Daoy (cell line): ENCODE data around the gene EPG5. TPM values are rescaled to one million over a fixed set of nuclear protein-coding genes. Genes with fewer than 3 reads are reported as not detected.
"Not testable (repeated sequence)": the region's sequence is repeated elsewhere in the genome, so short reads cannot be mapped to it uniquely, and the experiment has no call there.

Experiments used
- DNase-seq: peaks from one replicate; pipeline ENCODE4 v3.0.0-alpha.2; 2015; ENCODE audit warnings: low read depth
- total RNA-seq: library from RNA; depleted of rRNA; stranded (reverse); fragments of >200 nt; shearing (Covaris generic); gene quantifications from 2 replicates; pipeline ENCODE4 v1.2.3, GENCODE V29; 2014; rRNA removed

EPG5 gene, protein sequence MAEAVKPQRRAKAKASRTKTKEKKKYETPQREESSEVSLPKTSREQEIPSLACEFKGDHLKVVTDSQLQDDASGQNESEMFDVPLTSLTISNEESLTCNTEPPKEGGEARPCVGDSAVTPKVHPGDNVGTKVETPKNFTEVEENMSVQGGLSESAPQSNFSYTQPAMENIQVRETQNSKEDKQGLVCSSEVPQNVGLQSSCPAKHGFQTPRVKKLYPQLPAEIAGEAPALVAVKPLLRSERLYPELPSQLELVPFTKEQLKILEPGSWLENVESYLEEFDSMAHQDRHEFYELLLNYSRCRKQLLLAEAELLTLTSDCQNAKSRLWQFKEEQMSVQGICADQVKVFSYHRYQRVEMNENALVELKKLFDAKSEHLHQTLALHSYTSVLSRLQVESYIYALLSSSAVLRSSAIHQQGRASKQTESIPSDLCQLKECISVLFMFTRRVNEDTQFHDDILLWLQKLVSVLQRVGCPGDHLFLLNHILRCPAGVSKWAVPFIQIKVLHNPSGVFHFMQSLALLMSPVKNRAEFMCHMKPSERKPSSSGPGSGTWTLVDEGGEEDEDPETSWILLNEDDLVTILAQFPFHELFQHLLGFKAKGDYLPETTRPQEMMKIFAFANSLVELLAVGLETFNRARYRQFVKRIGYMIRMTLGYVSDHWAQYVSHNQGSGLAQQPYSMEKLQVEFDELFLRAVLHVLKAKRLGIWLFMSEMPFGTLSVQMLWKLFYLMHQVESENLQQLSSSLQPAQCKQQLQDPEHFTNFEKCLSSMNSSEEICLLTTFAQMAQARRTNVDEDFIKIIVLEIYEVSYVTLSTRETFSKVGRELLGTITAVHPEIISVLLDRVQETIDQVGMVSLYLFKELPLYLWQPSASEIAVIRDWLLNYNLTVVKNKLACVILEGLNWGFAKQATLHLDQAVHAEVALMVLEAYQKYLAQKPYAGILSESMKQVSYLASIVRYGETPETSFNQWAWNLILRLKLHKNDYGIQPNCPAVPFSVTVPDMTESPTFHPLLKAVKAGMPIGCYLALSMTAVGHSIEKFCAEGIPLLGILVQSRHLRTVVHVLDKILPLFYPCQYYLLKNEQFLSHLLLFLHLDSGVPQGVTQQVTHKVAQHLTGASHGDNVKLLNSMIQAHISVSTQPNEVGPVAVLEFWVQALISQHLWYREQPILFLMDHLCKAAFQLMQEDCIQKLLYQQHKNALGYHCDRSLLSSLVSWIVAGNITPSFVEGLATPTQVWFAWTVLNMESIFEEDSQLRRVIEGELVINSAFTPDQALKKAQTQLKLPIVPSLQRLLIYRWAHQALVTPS (N-terminal part only)
- total RNA-seq = 6.2 TPM in 2 replicates

DNA sequence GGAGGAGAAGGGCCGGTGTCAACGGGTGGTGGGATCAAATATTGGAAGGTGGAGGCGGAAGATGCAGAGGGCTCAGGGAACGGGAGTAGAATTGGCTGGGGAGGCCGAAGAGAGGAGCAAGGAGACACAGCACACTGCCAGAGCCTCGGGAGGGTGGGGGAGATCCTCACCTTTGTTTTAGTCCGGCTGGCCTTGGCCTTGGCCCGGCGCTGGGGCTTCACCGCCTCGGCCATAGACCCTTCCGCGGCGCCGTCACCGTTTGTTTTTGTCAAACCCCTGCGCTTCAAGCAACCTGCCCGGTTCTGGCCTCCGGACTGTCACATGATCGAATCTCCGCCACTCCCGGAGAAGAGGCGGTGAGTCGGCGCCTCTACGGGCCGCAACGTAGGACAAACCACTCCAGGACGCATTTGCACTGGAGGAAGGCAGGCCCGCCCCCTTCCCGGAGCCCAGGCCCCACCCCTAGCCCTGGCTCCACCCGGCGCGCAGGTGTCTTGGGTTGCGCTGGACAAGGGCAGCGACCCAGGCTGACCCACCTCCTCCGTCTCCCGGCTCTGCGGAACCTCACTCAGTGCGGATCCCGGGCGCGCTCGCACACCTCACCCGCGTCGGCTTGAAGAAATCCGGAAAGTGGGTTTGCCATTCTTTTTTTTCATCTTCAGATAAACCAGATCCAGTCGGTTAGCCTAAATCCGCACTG, at the start of gene EPG5:
TSS of gene EPG5 (minus strand) at position 323 of the 700 bp plus-strand sequence. CDS start at position 233, 90 bp downstream.
- DNase-seq = peak; percentile 93

DNA sequence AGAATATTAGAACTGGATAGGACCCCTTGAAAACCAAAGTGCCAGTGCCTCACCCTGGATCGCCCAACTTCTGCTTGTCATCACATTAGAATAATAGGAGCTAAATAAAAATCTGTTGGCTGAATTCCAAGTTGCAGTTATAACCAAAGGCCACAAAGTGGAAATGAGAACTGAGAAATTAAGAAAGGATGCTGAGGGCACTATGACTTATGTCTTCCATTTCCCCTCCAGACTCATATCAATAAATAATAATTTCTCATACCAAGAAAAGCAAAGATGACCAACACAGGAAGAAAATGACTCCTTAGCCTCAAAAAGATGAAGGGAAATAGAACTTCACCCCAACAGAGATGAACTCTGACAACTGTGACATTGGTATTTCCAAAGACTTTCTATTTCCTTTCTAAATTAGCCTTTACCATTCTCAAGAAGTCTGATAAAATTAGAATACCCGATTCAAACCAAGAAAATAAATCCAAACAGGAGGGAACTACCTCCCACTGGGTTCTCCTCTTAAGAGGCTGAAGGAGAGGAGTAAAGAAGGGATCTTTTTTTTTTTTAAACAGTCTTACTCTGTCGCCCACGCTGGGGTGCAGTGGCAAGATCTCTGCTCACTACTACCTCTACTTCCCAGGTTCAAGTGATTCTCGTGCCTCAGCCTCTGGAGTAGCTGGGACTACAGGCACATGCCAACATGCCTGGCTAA, 46.5 kb upstream of the EPG5 start:
- DNase-seq = no peak

DNA sequence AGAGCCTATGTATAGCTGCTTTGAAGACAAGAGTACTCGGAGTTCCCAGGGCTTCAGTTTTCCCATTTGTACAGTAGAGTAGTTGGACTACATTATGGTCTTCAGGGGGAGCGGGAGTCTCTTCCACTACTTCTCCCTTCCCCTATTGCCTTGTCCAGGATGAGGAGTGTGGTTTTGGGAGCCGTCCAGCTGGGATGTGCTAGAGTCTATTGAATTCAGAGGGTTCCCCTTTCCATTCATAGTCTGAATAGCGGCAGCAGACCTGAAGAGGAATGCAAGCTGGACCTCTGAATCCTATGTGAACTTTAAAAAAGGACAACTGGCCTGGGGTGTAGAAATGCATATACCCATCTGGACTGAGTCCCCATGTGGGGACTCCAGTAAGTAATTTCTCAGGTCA, 43.5 kb upstream of the EPG5 start:
- DNase-seq = no peak

DNA sequence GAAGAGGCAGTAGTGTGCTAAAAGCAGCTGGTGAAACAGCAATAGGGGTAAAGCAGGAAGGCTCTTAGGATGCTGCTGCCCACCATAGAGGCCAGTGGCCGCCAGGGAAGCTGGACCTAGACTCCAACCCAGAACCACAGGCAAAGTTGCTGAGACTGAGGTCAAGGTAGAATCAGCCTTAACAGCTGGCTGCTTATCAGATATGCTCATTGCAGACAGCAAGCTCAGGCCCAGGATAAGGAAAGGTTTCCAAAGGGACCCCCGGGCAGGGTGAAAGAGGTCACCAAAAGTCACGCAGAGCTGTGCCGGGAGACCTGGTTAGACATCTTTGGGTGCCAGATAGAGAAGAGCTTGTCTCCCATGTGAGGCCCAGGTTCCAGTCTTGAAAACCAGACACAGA, 42.9 kb upstream of the EPG5 start:
- no peak for DNase-seq

DNA sequence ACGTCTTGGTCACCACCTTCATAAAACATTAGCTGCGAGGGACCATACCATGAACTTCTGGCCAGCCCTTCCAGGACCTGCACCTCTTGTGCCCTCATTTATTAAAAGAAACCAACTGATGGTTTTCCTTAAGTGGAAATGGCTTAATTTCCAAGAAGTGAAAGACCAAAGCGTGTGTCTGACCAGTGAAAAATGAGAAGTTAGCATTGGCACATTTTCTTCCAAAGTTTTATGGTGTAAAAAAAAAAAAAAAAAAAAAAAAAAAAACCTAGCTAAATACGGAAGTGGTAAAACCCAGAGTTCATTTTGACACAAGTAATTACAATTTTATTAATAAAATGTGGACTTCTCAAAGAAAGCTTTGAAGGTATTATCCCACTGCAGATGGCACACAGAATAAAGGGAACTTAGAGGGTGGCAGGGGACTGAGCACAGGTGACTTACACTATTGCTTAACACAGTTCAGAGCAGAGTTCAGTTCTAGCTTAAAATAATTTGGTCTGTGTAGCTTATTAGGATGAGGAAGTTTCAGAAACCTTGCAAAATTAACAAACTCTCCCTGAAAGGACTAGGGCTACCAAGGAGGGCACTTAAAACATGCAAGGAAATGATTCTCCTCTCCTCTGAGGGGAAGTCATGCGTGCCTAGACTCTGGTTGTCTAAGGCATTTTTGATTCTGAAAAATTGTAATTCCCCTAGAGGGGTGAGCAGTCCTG, 42.2 kb upstream of the EPG5 start:
- no peak for DNase-seq

DNA sequence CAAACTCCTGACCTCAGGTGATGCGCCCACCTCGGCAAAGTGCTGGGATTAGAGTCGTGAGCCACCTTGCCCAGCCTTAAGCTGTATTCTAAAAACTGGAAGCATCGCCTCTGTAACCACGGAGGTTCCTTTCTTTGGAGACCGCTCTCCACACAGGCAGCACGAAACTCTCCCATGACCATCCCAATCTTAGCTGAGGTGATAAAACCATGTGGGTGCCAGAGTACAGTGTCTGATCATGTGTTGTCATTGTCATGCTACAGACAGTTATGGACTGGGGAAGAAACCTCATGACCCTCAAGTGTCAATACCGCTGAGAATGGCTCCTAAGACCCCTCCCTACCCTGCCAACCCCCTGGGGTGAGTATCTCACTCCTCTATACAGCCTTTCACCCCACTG, 41.4 kb upstream of the EPG5 start:
- no peak for DNase-seq

DNA sequence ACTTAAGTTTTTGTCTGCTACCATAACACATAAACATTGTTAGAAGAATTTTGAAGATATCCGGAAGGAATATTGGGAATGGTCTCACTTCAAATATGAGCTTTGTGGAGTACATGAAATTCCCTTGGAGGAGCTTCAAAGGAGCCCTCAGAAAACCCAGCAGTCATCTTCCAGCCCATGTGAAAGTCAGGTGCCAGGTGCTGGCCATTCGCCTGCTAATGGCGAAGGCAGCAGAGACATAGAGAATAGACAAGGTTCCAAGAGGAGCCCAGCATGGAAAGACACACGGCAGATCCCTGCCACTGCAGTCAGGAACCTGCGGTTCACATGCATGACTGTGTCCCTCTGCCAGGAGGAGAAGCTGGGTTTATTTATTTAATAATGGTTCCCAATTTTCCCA, 40.0 kb upstream of the EPG5 start:
- DNase-seq = no peak

DNA sequence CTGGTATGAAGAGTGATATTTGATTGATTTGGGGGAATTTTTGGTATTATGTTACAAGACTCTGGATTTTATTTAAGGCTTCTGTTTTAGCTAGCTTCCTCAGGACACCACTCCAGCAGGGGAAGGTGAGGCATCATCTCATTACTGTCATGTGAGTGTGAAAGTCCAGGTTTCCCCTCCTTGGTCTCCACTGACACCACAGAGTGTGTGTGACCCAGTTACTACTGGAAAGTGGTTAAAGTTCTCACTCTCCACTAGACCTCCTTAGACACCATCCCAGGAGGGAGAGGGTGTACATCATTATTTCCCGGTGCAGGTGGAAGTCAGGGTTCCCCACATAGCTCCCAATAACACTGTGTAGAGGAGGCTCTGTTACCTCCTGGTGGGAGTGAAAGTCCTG, 35.8 kb upstream of the EPG5 start:
- no peak for DNase-seq

DNA sequence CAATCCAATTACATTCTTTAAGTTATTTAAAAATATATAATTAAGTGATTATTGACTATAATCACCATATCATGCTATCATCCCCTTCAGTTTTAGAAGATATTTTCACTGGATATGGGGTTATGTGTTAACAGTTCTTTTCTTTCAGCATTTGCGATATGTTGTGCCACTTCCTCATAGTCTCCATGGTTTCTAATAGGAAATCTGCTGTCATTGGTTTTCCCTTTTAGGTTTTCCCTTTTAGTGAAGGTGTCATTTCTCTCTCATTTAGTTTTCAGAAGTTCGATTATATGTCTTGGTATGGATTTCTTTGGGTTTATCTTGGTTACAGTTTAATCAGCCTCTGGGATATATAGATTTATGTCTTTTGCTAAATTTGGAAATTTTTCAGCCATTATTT, 34.8 kb upstream of the EPG5 start:
- DNase-seq = no peak

DNA sequence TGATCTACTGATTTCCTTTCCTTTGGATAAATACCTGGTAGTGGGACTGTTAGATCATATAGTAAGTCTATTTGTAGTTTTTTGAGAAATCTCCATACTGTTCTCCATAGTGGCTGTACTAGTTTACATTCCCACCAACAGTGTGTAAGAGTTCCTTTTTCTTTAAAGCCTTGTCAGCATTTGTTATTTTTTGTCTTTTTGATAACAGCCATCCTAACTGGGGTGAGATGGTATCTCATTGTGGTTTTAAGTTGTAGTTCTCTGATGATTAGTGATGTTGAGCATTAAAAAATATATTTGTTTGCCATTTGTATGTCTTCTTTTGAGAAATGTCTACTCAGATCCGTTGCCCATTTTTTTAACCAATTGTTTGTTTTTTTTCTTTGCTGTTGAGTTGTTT, 33.9 kb upstream of the EPG5 start:
- no peak for DNase-seq

DNA sequence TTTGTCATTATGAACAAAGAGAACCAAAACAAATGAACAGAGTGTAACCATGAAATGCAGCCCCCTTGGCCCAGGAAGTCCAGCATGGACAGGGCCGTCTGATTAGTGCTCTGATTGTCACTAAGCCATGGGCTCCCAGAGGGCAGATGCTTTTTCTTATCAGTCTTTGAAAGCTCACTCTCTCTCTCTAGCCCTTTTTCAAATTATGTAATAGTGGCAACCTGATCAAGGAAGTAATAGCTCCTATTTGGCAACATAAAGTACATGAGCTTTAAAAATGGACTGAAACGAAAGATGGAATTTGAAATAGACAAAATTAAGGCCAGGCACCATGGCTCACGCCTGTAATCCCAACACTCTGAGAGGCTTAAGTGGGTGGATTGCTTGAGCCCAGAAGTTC, 32.4 kb upstream of the EPG5 start:
- DNase-seq = no peak

DNA sequence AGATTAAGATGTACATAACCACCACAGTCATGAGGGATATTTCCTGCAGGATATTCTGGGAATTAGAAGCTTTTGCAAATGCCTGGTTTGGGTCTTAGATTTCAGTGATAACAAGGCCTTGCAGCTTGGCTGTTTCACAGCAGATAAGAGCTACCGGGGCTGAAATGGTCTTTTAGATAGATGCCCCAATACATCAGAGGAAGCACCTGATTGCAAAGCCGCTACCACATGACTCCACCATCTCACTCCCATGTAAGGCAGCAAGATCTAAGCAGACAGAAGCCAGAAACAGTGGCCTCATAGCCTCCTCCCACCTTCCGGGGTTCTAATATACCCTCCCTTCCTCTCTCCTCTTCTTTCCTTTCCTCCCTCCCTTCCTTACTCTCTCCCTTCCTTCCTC, 31.1 kb upstream of the EPG5 start:
- no peak for DNase-seq

DNA sequence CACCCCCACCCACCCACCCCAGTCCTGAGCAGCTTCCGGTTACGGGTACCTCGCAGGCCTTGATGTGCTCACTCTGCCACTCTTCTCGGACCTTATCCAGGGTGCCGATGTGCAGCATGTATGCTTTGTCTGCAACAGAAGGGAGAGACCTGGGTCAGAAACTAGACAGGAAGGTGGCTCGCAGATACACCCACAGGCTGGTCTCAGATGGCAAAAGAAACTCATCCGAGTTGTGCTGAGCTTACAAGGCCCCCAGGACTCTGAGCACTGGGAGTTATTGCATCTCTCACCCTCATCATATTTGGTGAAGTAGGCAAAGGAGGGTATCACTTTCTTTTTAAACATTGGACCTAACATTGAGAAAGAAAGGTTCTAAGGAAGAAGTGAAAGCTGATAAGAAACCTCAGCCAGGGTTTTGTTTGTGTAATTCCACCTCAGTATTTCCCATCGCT, 30.6 kb upstream of the EPG5 start:
- DNase-seq = no peak

DNA sequence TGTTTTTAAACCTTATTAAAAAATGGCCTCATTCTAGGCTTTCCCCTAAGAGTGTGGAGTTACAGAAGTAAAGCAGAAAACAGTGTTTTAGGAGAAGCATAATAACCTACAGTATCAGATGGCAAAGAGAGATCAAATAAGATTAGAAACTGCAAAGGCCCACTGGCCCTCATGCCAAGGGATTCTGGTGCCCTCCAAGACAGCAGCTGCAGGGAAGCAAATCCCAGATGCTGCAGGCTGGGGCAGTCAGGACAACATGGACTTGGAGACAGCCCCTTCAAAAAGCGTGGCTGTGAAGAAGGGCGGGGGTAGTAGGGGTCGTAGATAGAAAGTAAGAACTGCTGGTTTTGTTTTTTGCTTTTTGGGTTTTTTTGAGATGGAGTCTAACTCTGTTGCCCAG, 28.3 kb upstream of the EPG5 start:
- DNase-seq = no peak

DNA sequence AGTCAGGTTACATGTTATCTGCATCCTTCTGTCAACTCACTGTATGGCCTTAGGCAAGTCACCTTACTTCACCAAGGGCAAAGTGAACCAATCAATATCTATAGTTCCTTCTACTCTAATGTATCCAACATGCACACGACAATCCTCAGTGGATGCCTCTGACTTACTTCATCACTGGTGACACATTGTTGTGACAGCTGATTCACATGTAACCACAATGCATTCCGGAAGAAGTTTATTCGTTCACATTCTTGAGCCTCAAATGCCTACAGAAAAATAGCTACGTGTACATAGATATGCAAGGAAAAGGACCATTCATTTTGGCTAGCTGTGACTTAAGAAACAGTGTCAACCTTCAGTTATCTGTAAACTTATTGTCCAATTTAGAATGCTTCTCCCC, 26.3 kb upstream of the EPG5 start:
- DNase-seq = peak; percentile 72

DNA sequence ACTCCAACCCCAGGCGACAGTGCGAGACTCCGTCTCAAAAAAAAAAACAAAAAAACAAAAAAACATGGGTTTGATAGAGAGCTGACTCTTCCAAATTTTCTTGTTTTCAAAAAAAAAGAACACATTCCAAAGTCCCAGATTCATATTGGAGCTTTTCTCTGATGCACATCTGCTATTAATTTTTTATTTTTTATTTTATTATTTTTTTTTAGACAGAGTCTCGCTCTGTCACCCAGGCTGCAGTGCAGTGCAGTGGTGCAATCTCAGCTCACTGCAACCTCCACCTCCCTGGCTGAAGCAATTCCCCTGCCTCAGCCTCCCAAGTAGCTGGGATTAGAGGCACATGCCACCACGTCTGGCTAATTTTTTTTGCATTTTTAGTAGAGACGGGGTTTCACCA, 25.4 kb upstream of the EPG5 start:
- not testable (repeated sequence) for DNase-seq

DNA sequence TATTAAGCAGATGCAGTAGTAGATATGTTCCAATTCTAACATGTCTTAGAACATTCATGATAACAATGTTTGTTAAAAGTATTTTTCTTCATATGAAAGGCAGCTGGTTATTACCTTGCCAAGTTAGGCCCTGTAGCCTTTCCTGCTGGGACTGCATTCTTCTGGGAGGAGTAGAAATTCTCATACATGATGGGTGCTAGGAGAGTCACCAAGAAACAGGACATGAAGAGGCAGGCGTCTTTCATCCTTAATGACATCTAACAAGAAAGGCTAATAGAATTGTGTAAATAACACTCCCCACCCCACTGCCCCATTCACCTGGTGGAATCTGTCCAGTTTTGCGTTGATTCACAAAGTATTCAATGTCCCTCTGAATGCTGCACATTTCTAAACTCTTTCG, 24.7 kb upstream of the EPG5 start:
- DNase-seq = no peak

DNA sequence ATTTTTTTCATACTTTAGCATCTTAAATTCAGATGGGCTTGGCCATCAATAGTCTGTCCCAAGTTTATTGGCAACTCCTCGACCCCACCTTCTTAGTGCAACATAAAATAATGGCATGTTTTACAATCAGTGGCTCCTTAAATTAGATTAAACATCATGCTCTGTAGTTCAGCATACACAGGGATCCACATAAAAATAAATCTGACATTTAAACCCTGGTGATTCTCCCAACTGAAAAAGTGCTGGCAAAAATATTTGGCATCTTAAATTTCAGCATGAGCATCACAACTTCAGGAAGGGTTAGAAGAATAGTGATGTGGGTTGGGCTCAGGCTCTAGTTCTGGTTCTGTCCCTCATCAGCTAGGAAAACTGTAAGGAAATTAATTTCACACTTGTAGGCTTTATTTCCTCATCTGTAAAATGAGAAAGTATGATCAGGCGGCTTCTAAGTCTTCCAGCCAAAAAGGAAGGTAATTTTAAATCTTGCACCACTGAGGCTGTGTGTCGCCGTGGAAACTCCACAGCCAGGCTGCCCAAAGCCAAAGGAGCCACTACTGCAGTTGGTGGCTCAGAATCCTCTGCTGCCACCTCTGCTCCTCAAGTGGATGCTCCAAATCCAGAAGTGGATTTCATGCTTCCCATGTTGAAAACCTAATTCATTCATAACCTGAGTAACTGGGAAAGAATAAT, 17.6 kb upstream of the EPG5 start:
- DNase-seq = no peak

DNA sequence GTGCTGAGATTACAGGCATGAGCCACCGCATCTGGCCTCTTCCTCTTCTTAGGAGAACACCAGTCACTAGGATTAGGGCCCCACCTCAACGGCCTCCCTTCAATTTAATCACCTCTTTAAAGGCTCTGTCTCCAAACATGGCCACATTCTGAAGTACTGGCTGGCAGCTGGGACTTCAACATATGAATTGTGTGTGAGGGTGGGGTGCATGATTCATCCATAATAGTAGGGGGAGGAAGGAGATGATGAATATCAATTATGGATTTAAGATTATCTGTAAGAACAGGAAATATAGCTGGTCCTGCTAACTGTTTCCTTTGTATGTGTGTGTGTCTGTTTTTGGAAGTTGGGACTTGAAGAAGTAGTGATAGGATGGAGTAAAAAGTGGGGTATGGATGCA, 14.7 kb upstream of the EPG5 start:
- no peak for DNase-seq
